NCI-H446 treated with DMSO at 0.1 percent for 48 hours (cell line): ENCODE results near the gene DCAF17.
"Not testable (repeated sequence)": the region's sequence is repeated elsewhere in the genome, so short reads cannot be mapped to it uniquely, and the experiment has no call there.

ENCODE experiments used
- DNase-seq: peaks from one replicate; lab custom pipeline; 2025; lab: John Stamatoyannopoulos, UW

Gene DCAF17

DNA sequence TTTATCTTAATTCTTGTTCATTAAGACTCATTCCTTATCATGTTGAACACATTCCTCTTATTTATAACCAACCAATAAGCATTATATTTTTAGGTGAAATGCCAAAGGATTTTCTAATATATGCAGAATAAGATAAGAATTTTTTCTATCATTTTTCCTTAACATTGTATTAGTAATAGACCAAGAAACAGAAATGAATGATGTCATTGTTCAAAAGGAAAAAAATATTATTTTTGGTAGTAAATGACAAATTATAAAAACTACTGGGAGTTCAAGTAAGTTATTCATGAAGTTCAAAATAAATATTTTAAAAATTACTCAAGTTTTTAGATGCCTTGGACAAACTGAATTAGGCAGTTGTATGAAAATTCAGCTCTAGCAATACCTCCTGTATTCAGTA is 25.5 kb downstream of the DCAF17 start:
- DNase-seq, result no peak

DNA sequence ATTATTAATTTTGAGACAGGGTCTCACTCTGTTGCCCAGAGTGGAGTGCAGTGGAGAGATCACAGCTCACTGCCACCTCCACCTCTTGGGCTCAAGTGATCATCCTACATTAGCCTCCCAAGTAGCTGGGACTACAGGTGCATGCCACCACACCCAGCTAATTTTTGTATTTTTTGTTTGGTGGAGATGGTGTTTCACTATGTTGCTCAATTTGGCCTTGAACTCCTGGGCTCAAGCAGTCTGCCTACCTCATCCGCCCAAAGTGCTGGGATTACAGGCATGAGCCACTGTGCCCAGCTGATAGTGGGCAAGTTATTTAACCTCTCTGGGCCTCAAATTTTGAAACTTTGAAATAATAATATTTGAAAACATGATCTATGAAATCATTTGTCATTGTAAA is 26.5 kb downstream of the DCAF17 start:
- DNase-seq, result no peak

DNA sequence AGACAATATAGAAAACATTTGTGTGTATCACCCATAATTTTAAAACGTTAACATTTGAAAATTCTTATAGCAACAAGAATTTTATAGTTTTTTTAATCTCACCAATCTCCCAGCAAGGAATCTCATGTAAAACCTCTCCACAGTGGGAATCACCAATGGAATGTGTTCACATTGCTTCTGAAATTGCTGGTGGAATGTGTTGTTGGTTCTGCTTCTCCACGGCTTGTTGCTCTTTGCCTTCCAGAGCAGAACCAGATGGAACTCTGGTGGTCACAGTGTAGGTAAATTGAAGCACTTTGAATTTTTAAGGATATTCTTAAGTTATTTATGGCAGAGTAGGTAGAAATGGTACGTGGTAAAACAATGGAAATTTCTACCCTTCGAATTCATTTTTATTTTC is 35.1 kb downstream of the DCAF17 start:
- no peak for DNase-seq

DNA sequence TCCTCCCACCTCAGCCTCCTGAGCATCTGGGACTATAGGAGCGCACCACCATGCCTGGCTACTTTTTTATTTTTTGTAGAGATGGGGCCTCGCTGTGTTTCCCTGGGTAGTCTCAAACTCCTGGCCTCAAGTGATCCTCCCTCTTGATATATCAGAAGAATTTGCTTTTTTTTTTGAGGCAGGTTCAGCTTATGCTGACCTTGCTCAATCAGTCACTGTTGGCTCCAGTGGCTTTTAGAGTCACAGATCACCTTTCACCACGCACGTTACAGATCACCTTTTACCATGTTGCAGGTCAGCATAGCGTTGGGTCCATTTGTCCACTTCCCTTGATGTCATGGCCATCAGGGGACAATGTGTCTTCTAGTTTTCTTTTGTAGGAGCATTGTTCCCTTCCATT is 36.1 kb downstream of the DCAF17 start:
- no peak for DNase-seq

DNA sequence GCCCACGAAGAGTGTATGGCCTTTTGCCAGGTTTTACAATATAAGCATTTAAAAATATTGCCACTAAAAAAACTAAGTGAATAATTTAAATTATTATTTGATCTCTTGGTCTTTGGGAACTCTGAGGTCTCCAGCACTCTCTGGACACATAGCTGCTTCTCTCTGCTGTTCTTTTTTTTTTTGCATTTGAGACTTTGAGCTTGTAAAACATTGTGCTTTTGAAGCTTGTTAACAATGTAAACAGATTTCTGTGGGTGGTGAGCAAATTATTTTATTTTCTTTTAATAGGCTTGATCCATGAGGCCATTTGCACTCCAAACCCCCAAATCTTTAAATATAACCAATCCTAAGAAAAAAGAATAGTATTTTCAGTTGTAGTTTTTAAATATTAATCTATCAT is 42.0 kb downstream of the DCAF17 start:
- DNase-seq, result no peak

DNA sequence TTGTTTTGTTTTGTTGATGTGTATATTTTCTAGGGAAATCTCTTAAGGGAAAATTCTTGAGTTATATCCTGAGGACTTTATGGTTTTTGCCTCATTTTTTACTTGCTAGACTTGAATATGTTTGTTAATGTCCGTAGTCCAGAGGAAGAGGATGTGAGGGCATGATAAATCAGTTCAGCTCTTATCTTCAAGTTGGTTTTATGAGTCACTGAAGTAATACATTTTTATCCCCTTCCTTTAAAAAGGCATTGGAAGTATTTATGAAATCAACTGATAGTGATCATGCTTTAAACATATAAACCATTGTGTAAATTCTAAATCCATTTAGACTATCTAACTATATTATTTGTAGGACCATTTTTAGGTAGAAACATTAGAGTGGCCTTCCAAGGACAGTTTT is 44.3 kb downstream of the DCAF17 start:
- no peak for DNase-seq

DNA sequence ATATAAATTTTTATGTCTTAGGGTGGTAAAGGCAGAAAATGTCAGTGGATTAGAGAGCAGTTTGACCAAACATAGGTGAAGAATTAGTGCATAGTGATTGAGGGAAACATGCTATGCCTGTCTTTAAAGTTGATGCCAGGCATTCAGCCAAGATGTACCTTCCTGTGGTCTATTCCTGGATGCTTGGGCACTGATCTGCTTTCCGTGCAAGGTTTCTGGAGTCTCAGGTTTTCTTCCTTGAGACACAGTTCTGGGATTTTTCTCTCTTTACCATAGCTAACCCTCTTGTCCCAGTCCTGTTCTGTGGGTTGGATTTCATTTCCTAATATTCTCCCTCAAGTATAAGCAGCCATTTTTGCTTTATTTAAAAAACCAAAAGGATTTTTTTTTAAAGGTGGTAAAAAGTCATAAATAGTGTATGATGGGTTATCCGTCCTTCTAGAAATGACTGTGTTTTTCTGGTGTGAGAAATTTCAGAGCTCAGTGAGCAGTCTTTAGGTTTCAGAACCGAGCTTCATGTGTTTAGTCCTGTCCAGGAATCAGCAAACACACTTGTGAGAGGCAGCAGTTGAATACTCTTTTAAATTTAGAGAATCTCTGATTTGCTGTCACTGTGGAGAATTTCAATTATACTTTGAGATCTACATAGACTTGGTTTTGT is 45.3 kb downstream of the DCAF17 start:
- DNase-seq, result no peak

DNA sequence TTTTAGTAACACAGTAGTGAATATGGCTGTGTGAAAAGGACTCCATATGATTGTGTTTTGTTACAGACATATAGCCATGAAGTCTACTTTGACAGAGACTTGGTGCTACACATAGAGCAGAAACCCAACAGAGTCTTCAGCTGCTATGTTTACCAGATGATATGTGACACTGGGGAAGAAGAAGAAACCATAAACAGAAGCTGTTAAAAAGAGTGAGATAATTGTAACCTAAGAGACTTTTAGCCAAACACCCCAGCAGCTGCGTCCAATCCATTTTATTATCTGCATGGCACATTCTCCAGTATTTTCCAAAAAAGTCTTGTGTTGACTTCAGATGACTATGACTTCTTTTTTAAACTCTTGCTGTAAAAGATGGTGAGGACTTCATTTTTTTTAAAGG is 46.9 kb downstream of the DCAF17 start:
- no peak for DNase-seq

DNA sequence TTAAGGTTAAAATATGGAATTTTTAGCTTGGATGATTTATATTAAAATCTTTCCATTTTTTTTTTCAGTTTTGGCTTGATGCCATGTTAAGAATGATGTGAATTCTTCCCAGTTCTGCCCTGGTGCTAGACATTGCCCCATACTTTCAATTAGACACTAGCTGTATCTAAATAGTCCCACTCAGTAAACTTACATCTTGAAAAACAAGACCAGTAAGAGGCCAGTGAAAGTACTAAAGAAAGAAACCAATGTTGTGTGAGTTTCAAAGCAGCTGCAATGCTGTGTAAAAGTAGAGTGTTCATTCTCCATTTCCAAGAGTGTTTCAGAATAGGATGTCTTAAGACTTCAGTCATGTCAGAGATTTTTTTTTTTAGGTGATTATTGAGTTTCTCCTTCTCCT is 48.3 kb downstream of the DCAF17 start:
- DNase-seq, result no peak

DNA sequence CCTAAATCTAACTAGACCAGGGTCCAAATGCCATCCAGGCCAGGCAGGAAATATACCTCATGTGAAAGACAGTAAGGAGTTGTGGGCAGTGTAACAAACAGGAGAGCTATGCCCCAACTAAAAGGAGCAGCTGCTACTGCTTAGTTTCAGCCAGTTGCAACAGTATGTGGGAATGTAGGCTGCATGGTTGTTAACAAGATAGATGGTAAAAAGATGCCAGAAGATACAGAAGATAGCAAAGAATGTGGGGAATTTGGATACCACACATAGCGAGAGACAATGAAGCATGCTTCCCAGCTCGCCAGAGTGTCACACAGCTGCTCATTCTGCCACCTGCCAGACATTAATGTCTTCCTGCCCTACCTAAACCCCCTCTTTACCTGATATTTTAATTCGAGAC is 48.9 kb downstream of the DCAF17 start:
- no peak for DNase-seq

DNA sequence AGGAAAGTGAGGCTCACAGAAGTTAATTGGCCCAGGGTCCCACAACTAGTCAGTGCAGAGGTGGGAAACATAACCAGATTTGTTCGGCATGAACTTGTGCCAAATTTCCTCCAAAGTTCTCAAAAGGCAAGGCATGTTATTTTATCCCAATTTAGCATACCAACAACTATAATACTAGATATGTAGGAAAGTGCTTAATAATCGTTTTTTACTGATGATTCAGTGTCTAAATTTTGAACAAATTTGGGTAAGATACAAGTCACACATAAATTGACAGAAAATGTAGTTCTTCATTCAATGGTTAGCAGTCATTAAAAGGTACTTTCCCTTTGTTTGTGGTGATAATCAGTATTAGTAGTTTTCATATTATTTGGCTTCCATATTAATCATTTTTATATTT is 49.8 kb downstream of the DCAF17 start:
- no peak for DNase-seq

DNA sequence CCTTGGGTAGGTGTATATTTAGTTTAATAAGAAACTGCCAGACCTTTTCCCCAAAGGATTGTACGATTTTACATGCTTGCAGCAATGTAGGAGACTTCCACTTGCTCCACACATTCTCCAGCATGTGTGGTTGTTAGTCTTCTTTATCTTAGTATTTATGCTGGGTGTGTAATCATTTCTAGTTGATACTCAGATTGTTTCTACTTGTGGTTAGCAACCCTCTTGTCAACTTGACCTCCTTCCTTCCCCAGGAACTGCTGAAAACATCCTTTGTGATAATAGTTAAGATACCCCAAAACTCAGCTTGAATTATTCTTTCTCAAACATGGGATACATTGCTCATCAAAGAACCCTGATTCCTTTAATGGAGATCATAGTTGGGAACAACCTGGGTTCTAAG is 51.1 kb downstream of the DCAF17 start:
- no peak for DNase-seq

DNA sequence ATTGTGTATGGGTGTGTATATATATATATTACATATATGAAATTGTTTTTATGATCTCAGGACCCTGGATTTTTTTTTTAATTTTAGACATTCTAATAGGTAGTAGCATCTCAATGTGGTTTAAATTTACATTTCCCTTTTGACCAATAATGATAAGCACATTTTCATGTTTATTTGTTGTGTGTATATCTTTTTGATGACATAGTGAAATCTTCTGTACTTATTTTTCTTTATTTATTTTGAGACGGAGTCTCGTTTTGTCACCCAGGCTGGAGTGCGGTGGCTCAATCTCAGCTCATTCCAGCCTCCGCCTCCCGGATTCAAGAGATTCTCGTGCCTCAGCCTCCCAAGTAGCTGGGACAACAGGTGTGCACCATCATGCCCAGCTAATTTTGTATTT is 53.2 kb downstream of the DCAF17 start:
- no peak for DNase-seq

DNA sequence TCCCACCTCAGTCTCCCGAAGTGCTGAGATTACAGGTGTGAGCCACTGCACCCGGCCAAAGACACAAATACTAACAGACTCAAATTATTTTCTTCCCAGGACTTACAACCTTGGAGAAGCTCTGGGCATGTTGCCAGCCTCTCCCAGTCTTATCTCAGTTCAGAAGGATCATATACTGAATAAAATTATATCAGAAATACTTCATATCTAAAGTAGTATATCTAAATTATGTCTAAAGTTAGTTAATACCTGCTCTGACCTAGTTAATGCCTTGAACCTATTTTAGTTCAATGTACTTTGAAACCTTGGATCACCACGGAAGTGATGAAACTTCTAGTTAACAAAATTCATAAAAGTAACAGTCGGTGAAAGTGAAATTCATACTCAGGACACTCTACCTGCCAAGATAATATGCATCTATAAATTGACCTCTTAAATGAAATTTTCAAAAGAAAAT is 53.8 kb downstream of the DCAF17 start:
- no peak for DNase-seq

DNA sequence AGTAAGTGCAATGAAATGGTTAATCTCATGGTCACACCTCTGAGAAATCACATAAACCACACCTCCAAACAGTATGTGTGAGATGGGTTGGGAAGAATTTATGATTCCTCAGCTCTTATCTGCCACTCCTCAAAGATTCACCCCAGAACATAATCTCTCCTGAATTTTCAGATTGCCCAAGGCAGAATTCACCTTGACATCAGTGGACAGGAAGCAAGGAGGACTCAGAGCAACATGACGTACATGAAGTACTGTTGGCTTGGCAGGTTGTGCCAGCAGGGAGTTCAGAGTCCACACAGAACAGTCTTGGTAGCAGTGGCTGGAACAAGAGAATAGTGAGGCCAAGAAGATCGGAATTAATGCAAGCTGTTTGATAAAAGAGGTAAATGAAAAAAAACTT is 56.6 kb downstream of the DCAF17 start:
- DNase-seq, result no peak

DNA sequence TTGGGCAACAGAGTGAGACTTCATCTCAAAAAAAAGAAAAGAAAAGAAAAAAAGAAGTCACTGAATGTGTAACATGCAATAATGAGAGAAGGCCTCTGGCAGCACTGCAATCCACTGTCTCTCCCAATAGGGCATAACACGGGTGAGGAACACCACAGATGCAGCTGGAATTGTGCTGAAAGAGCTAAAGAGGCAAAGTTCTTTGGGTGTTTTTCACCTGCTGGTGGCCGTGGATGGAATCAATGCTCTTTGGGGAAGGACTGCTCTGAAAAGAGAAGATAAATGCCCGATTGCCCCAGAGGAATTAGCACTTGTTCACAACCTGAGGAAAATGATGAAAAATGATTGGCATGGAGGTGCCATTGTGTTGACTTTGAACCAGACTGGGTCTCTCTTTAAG is 57.3 kb downstream of the DCAF17 start:
- DNase-seq, result no peak

DNA sequence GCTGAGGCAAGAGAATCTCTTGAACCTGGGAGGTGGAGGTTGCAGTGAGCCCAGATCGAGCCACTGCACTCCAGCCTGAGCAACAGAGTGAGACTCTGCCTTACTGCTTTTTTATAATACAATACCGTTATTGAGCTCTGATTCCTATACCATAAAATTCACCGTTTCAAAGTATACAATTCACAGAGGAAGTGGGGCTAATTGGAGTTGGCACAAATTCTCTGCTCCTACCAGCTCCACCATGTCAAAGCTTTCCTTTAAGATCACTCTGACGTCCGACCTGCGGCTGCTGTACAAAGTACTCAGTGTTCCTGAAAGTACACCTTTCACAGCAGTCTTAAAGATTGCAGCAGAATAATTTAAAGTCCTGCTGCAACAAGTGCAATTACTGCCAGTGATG is 58.6 kb downstream of the DCAF17 start:
- DNase-seq, result no peak

DNA sequence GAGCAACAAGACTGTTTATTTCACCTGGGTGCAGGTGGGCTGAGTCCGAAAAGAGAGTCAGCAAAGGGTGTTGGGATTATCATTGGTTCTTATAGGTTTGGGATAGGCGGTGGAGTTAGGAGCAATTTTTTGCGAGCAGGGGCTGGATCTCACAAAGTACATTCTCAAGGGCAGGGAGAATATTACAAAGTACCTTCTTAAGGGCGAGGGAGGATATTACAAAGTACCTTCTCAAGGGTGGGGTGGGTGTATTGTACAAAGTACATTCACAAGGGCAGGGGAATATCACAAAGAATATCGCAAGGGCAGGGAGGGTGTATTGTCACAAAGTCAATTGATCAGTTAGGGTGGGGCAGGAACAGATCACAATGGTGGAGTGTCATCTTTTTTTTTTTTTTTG is 63.6 kb downstream of the DCAF17 start:
- not testable (repeated sequence) for DNase-seq

DNA sequence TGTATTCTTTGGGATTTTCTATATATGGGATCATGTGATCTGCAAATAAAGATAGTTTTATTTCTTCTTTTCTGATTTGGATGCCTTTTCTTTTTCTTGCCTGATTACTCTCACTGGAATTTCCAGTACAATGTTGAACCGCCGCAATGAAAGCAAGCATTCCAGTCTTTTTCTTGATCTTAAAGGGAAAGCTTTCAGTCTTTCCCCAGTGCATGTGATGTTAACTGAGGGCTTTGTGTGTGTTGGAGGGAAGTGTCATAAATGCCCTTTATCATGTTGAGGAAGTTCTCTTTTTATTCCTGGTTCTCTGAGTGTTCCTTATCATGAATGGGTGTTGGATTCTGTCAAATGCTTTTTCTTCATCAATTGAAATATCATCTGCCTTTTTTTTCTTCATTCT is 71.3 kb downstream of the DCAF17 start:
- DNase-seq, result no peak

DNA sequence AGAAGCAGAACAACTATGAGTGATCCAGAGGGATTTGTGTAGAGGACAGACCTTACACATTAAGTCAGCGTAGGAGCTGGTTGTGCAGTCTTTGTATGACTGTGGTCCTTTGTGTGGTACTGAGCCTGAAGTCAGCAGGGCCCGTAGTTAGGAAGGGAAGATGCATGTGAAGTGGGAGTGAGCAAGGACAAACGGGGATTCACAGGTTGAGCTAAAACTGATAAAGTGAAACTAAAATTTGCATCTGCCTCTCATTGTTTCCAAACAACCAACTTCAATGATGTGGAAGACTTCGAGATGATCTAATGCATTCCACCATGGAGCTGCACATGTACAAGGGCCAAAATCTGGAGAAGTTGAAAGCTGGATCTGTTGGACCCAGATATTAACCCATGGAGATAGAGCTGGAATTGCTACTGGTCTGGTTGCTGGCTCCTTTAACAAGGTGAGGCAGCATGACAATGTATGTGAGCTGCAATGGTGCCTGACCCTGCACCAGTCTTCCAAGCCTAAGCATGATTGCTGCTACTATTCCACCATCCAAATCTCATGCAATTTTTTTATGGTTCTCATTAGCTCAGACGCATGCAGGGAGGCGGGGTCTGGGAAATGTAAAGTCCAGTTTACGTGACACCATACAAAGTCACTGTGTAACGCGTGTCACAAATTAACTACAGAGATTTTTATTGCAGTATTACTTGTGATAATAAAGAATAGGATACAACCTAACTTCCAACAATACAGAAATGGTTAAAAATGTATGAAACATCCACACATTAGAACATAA is 76.1 kb downstream of the DCAF17 start:
- DNase-seq, result no peak

DNA sequence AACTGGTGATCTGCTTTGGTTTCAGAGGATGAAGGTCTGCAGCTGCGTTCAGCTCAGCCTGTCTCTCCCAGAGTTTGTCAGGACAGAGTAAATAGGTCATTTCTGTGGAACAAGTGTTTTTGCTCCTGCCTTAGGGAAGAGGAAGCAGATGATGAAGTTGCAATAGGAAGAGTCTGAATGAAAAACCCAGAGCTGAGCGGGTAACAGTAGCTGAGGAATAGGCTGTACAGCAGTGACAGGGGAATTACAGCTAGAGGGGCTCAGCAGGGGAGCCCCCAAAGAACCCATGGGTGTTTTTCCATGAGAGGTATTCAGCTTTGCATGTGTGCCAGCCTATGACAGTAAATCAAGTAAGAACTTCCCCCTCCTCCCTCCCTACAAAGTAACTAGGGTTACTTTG is 78.0 kb downstream of the DCAF17 start:
- DNase-seq, result no peak

DNA sequence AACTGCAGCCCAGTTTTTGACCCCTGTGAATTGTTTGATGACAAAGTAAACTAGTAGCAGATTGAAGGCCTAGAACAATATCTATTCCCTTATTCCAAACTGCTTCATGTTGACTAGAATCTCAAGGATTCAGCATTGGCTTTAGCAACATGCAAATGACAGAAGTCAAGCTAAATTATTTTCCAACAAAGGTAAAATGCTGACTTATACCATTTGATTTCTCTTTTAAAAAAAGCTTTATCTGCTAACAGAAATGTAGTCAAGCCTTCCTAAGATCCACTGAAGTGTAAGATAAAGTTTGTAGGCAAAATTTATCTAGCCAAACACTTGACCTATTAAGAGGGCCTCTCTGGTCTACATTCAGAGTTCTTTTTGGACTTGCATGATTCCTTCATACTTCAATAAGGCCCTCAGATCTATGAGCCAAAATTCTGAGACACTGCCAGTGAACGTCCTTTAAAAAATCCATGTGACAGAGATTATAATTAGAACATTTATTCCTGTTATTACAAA is 78.7 kb downstream of the DCAF17 start:
- DNase-seq, result no peak

DNA sequence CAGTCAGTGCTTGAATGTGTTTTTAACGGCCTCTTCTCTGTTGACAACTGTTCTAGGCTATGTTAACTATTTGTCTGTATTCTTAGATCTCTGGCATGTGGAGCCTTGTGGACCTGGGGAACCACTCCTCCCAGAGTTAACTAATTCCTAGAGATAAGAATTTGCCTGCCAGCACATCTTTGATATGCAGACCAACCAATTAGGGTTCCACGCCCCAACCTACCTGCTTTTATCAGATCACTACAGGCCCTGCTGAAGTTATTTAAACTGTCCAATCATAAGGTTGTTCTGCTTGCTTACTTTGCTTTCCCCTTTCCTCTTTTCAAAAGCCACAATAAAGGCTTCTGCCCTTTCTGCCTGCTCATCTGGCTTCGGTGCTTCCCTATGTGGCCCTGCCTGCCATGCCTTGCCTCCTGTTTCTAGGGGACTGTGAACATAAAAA is 79.7 kb downstream of the DCAF17 start:
- no peak for DNase-seq
